ENCODE results near the gene HDAC5. TPM values are rescaled to one million over a fixed set of nuclear protein-coding genes. Genes with fewer than 3 reads are reported as not detected.

Gene HDAC5
- polyA plus RNA-seq, 3 donors from 2014 or later: 12.0 to 28.7 (median 20.3) TPM

DNA sequence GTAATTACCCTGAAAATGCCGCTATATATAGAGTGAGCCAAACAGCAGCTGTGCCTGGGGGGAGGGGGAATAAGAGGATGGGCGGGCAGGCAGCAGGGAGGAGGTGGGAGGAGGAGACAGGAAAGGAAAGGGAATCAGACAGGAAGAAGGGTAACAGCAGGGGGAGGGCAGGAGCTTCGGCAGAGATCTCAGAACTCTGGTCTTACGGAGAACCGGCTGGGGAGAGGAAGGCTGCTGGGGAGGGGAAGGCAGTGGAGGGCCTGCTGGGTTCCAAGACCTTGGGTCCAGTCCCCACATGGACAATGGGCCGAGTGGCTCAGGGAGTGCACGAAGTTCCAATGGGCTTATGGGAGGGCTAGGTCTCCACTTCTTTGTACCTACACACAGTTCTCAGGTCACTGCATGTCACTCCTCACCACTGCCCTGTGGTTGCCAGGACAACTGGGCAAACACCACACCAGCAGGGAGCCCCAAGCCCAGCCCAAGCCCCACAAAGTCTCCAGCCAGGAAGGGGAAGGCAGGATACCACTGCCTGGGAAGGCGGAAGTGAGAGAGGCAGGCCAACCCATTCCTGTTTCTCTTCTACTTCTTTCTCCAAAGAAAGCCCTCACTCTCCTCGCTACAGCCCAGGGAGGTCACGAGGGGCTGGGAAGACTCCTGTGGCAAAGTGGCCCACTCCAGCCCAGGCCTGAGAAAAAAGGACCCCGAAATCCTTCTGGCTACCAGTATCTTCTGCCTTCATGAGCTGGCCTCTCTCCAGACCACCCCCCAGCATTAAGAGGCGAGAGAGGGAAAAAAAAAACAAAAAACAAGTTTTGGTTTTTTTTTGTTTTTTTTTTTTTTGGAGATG lies 27.6 kb downstream of the HDAC5 start:
- H3K36me3 Mint-ChIP-seq: peaks cover 0 to 5% (median 4%) of the 10 kb centered on the region in 3 donors
- H3K4me1 Mint-ChIP-seq: peaks cover 5 to 9% of the 10 kb centered on the region in 2 donors
- H3K9me3 Mint-ChIP-seq: no peaks in the 10 kb centered on the region
- peak overlapping the region in 1 of 6 donors; percentile 40 for H3K27ac Mint-ChIP-seq
- peak overlapping the region in 1 of 5 donors; percentile 38 for H3K4me3 Mint-ChIP-seq
- H3K27me3 Mint-ChIP-seq (ENCODE audit: low read depth in 3 of 3): peaks cover 0 to 8% (median 0%) of the 10 kb centered on the region in 3 donors
- no peak for DNase-seq

DNA sequence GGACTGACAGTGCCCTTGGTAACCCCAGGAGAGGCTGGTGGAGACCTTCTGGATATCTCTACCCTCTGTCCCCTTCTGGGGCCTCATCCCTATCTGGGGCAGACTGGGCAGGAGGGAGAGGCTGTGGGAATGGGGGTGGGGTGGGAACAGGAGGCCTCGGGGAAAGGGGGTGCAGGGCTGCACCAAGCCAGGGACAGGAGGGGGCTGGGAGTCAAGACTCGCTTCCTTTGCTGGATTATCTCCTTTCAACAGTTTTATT lies 28.1 kb downstream of the HDAC5 start:
- Mint-ChIP-seq H3K4me3 (no peak overlapping the region), H3K36me3 (peaks cover 0 to 5% (median 4%) of the 10 kb centered on the region in 3 donors), H3K27ac (no peak overlapping the region), H3K4me1 (peaks cover 5 to 9% of the 10 kb centered on the region in 2 donors), H3K27me3 (ENCODE audit: low read depth in 3 of 3) (peaks cover 0 to 8% (median 0%) of the 10 kb centered on the region in 3 donors), H3K9me3 (no peaks in the 10 kb centered on the region)
- DNase-seq: no peak

DNA sequence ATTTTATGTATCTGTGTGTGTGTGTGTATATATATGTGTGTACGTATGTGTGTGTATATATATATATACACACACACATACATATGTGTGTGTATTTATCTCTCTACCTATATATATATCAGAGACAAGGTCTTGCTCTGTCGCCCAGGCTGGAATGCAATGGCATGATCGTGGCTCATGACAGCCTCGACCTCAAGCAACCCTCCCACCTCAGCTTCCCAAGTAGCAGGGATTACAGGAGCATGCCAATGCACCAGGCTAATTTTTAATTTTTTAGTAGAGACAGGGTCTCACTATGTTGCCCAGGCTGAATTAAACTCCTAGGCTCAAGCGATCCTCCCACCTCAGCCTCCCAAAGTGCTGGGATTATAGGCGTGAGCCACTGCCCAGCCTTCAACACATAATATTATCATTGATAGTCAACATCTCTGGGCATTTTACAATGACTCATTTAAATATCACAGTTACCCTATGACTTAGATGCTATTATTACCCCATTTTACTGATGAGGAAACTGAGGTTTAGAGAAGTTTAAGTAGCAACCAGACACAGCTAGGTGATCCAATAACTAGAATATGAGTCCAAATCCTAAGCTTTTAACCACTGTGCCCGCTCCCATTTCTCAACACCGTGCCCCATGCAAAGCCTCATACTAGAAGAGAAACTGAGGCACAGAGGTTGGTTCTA lies 28.6 kb downstream of the HDAC5 start:
- Mint-ChIP-seq H3K4me1 (peaks cover 5 to 9% of the 10 kb centered on the region in 2 donors), H3K4me3 (no peak overlapping the region), H3K9me3 (no peaks in the 10 kb centered on the region), H3K27ac (no peak overlapping the region), H3K27me3 (ENCODE audit: low read depth in 3 of 3) (peaks cover 0 to 8% (median 0%) of the 10 kb centered on the region in 3 donors), H3K36me3 (peaks cover 0 to 5% (median 4%) of the 10 kb centered on the region in 3 donors)
- DNase-seq: no peak

DNA sequence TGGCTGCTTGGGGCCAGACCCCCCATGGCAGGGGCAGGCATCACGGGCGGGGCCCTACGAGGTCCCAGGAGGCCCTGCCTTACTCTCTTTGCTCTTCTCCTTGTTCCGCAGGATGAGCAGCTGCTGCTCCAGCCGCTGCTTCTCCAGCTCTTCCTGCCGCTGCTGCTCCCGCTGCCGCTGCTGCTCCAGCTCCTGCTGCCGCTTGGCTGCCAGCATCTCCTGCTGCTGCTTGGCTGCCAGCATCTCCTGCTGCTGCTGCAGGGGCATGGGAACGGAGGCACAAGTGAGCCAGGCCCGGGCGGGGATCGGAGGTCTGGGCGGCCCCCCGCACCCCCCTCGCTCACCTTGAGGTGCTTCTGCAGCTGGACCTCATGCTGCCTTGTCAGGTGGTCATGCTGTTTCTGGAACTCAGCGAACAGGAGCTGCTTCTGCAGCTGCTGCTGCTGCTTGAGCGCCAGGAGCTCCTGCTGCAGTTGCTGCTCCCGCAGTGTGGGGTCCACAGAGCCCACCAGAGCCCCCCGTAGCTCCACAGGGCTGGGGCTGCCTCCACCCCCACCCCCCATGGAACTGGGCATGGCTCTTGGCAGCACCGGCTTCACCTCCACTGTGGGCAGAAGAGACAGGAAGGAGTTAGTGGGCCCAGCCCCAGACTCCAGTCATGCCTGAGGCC lies 30.1 kb downstream of the HDAC5 start:
- peak overlapping the region in 1 of 6 donors; percentile 28 for H3K27ac Mint-ChIP-seq
- peaks cover 5 to 9% (median 5%) of the 10 kb centered on the region in 3 donors for H3K36me3 Mint-ChIP-seq
- H3K9me3 Mint-ChIP-seq: no peaks in the 10 kb centered on the region
- H3K4me3 Mint-ChIP-seq: no peak overlapping the region
- peaks cover 0 to 8% (median 2%) of the 10 kb centered on the region in 3 donors for H3K27me3 Mint-ChIP-seq (ENCODE audit: low read depth in 3 of 3)
- no peak for DNase-seq
- peaks cover 5 to 9% of the 10 kb centered on the region in 2 donors for H3K4me1 Mint-ChIP-seq

DNA sequence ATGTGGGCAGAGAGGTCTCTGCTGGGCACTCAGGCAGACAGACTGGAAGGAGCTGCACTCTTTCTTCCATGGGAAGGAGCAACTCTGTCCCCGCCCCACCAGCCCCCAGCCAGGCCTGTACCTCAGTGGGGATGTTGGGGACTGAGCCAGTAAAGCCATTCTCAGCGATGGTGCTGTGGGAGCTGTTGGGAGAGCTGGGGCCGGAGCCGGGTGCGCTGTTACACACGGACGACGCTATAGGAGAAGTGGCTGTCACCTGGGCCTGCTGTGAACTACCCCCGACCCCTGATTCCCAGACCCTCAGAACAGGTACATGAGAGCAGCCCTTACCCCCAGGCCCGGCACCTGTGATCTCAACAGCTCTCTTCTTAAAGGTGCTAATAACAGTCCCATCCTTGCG lies 31.4 kb downstream of the HDAC5 start:
- H3K4me1 Mint-ChIP-seq: peaks cover 5 to 6% of the 10 kb centered on the region in 2 donors
- no peak overlapping the region for H3K4me3 Mint-ChIP-seq
- H3K36me3 Mint-ChIP-seq: peaks cover 5 to 9% (median 5%) of the 10 kb centered on the region in 3 donors
- no peak overlapping the region for H3K27ac Mint-ChIP-seq
- no peak for DNase-seq
- H3K27me3 Mint-ChIP-seq (ENCODE audit: low read depth in 3 of 3): peaks cover 0 to 9% (median 2%) of the 10 kb centered on the region in 3 donors
- no peaks in the 10 kb centered on the region for H3K9me3 Mint-ChIP-seq

DNA sequence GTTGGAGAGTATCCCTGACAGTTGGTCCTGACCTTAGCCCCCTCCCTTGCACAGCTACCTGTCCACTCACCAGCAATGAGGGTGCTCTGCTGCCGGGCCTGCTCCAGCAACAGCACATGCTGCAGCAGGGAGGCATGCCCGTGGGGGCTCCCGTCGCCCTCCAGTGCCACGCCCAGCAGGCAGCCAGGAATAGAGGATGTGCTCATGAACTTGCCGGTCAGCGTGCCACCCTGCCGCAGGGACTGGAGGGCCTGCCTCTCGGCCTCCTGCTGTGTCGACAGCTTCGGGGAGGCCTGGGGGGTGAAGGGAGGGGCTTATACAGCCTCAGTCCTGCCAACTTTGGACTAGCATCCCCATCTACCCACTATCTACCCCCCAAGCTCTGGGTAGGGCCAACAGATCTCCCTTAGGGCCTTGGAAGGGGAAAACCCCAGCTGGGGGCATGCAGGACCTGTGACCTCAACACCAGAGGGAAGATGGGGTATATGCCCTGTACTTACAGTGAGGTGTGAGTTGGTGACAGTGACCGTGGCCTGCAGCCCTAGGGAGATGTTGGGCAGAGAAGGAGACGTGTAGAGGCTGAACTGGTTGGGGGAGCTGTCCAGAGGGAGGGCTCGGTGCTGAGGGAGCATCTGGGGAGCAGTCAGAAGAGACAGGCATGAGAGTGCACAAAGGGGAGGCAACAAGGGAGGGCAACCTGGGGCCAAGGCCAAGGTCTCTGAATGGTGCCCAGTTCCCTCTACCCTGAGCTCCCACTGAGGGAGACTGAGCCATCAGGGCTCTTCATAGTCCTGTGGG lies 32.0 kb downstream of the HDAC5 start:
- Mint-ChIP-seq H3K9me3 (no peaks in the 10 kb centered on the region), H3K27me3 (ENCODE audit: low read depth in 3 of 3) (peaks cover 0 to 8% (median 2%) of the 10 kb centered on the region in 3 donors), H3K4me1 (peaks cover 5 to 6% of the 10 kb centered on the region in 2 donors), H3K4me3 (no peak overlapping the region), H3K36me3 (peaks cover 5 to 9% (median 5%) of the 10 kb centered on the region in 3 donors), H3K27ac (no peak overlapping the region)
- DNase-seq: no peak

GRCh38 chr17:44088254-44088653 lies 35.2 kb downstream of the HDAC5 start:
- Mint-ChIP-seq H3K27ac (no peak overlapping the region), H3K4me1 (no peaks in the 10 kb centered on the region), H3K27me3 (ENCODE audit: low read depth in 3 of 3) (peaks cover 0 to 4% (median 3%) of the 10 kb centered on the region in 3 donors), H3K9me3 (no peaks in the 10 kb centered on the region), H3K36me3 (peaks cover 5 to 9% (median 8%) of the 10 kb centered on the region in 3 donors), H3K4me3 (no peak overlapping the region)
- DNase-seq: no peak

DNA sequence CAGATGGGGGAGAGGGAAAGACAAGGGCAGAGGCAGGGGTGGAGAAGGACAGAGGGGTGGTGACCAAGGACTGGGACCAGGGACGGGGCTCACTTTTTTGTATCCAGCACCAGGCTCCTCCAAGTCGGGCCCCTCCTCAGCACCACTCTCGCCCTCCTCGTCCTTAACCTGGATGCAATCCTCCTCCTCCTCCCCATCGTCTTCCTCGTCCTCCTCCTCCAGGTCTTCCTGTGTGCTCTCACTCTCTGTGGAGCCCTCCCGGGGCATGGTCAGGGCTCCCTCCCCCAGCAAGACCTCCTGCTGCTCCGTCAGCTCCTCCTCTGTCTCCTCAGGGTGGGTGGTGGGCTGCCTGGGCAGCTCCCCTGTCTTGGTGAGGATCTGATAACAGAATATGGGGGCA lies 36.1 kb downstream of the HDAC5 start:
- Mint-ChIP-seq H3K4me1 (no peaks in the 10 kb centered on the region), H3K27ac (no peak overlapping the region), H3K4me3 (no peak overlapping the region), H3K9me3 (no peaks in the 10 kb centered on the region), H3K27me3 (ENCODE audit: low read depth in 3 of 3) (peaks cover 0 to 4% (median 3%) of the 10 kb centered on the region in 3 donors), H3K36me3 (peaks cover 5 to 13% (median 13%) of the 10 kb centered on the region in 3 donors)
- no peak for DNase-seq

DNA sequence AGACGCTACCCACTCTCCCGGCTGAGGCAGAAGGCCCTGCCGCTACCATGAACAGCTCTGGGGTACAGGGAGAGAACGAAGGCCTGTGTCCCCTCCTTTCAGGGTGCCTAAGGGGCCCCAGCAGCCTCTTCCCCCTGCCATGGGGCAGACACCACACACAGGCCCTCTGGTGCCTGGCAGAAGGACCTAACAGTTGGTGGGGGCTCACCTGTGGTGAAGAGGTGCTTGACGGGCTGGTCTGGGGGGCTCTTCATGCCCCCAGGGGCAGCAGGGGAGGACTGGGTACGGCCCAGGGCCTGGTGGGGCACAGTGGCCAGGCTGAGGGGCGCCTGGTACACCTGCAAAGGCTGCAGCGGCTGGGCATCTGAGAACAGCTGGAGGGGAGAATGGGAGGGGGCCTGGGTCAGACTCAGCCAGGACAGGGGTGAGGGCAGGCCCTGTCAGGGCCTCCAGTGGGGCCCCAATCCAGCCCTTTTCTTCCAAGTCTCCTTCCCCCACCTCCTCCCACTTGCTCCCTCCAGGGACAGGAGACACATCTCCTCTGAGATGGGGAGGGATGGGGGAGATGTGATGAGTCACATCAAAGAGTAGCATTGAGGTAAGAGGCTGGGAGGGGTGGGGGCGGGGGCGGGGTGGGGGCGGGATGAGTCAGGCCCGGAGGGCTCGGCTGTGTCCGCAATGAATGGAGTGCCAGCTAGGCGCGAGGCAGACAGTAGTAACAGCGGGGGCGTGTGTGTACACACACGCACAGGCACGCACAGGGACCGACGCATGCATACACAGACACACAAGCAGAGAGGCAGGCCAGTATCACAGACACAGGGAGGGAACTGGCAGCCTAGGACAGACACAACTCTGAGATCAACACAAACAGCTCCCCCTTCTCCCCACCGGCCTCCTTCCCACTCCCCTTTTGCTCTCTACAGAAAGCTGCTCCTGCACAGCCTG lies 36.8 kb downstream of the HDAC5 start:
- H3K4me1 Mint-ChIP-seq: no peaks in the 10 kb centered on the region
- no peak for DNase-seq
- H3K9me3 Mint-ChIP-seq: no peaks in the 10 kb centered on the region
- no peak overlapping the region for H3K27ac Mint-ChIP-seq
- H3K27me3 Mint-ChIP-seq (ENCODE audit: low read depth in 3 of 3): peaks cover 0 to 4% (median 2%) of the 10 kb centered on the region in 3 donors
- peaks cover 2 to 17% (median 11%) of the 10 kb centered on the region in 3 donors for H3K36me3 Mint-ChIP-seq
- H3K4me3 Mint-ChIP-seq: no peak overlapping the region

DNA sequence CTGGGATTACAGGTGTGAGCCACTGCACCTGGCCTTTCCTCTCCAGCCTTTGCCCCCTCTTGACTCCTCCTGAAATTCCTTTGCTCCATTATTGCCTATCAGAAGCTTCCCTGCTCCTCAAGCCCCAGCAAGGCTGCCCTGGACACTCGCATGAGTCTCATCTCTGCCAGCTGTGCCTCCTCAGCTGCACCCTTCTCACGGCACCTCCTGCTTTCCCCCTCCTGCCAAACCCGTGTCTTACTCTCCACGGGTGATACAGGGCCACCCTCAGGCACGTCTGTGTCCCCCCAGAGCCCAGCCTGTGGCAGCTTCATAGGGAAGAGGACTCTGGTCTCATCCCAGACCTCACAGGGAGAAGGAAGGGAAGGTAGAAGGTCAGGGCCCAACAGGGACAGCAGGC lies 37.5 kb downstream of the HDAC5 start:
- Mint-ChIP-seq H3K27ac (no peak overlapping the region), H3K4me3 (no peak overlapping the region), H3K9me3 (no peaks in the 10 kb centered on the region)

DNA sequence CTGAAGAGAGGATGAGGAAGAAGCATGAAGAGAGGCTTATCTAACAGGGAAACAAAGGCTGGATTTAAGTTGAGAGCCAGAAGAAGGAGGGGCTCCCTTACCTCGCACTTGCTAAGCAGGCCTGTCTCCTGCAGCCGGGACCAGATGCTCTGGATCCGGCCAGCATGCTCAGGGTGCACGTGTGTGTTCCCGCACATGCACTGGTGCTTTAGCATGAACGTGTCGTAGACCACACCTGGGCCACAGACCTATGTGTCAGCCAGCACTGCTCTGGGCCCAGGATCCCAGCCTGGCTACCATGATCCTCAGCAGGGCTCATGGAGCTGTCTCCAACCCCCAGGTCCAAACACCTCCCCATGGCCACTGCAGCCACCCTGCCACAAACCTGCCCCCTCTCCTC lies 38.5 kb downstream of the HDAC5 start:
- peaks cover 0 to 4% (median 2%) of the 10 kb centered on the region in 3 donors for H3K27me3 Mint-ChIP-seq (ENCODE audit: low read depth in 3 of 3)
- no peak overlapping the region for H3K27ac Mint-ChIP-seq
- no peak overlapping the region for H3K4me3 Mint-ChIP-seq
- H3K9me3 Mint-ChIP-seq: no peaks in the 10 kb centered on the region
- no peaks in the 10 kb centered on the region for H3K4me1 Mint-ChIP-seq
- H3K36me3 Mint-ChIP-seq: peaks cover 0 to 17% (median 8%) of the 10 kb centered on the region in 3 donors
- no peak for DNase-seq

More for the DNA sequence above, 37.5 kb downstream of the HDAC5 start:
- H3K4me1 Mint-ChIP-seq: no peaks in the 10 kb centered on the region
- H3K27me3 Mint-ChIP-seq (ENCODE audit: low read depth in 3 of 3): peaks cover 0 to 4% (median 2%) of the 10 kb centered on the region in 3 donors
- peaks cover 0 to 17% (median 8%) of the 10 kb centered on the region in 3 donors for H3K36me3 Mint-ChIP-seq
- DNase-seq: no peak

GRCh38 chr17:44084131-44084538 lies 39.3 kb downstream of the HDAC5 start:
- no peaks in the 10 kb centered on the region for H3K4me1 Mint-ChIP-seq
- peaks cover 0 to 17% (median 8%) of the 10 kb centered on the region in 3 donors for H3K36me3 Mint-ChIP-seq
- DNase-seq: no peak
- H3K9me3 Mint-ChIP-seq: no peaks in the 10 kb centered on the region
- H3K4me3 Mint-ChIP-seq: no peak overlapping the region
- H3K27me3 Mint-ChIP-seq (ENCODE audit: low read depth in 3 of 3): peaks cover 0 to 4% (median 2%) of the 10 kb centered on the region in 3 donors
- H3K27ac Mint-ChIP-seq: no peak overlapping the region

All from immature natural killer cell (primary cell).